ENCODE data around the gene SELENON. TPM values are rescaled to one million over a fixed set of nuclear protein-coding genes. Genes with fewer than 3 reads are reported as not detected.

The SELENON gene
- total RNA-seq, 6 experiments from 2014 or later: 11.9 to 21.8 (median 17.8) TPM

GRCh38 chr1:25772692-25773245 is 27.2 kb upstream of the SELENON start:
- Histone ChIP-seq H3K4me3 (no peak overlapping the region), H3K4me1 (peaks cover 0 to 37% (median 17%) of the 10 kb centered on the region in 4 donors), H3K36me3 (no peaks in the 10 kb centered on the region), H3K9me3 (no peaks in the 10 kb centered on the region), H3K27me3 (no peaks in the 10 kb centered on the region), H3K27ac (peak overlapping the region in 2 of 3 donors; percentile 49 to 53)
- TF ChIP-seq POLR2A (IDR thresholded peaks at IDR 0.05): no peak
- TF ChIP-seq, protein P1, sequence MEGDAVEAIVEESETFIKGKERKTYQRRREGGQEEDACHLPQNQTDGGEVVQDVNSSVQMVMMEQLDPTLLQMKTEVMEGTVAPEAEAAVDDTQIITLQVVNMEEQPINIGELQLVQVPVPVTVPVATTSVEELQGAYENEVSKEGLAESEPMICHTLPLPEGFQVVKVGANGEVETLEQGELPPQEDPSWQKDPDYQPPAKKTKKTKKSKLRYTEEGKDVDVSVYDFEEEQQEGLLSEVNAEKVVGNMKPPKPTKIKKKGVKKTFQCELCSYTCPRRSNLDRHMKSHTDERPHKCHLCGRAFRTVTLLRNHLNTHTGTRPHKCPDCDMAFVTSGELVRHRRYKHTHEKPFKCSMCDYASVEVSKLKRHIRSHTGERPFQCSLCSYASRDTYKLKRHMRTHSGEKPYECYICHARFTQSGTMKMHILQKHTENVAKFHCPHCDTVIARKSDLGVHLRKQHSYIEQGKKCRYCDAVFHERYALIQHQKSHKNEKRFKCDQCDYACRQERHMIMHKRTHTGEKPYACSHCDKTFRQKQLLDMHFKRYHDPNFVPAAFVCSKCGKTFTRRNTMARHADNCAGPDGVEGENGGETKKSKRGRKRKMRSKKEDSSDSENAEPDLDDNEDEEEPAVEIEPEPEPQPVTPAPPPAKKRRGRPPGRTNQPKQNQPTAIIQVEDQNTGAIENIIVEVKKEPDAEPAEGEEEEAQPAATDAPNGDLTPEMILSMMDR (IDR thresholded peaks at IDR 0.05): no peak
- intact Hi-C loops (cut with DNase I): no loop called here
- ATAC-seq (no peak), DNase-seq (no peak)
- 100% methylated on average over 2 of the region's 5 CpGs for WGBS (ENCODE audit: insufficient coverage, low coverage, low lambda C conversion rate, missing lambda C conversion rate)

GRCh38 chr1:25773441-25774125 is 26.4 kb upstream of the SELENON start:
- Histone ChIP-seq H3K4me3 (no peak overlapping the region), H3K27ac (peak overlapping the region in 2 of 3 donors; percentile 49 to 53), H3K27me3 (no peaks in the 10 kb centered on the region), H3K4me1 (peaks cover 0 to 37% (median 17%) of the 10 kb centered on the region in 4 donors), H3K36me3 (no peaks in the 10 kb centered on the region), H3K9me3 (no peaks in the 10 kb centered on the region)
- DNase-seq (peak; percentile 68 to 87 (median 83)), ATAC-seq (peak; percentile 92 to 94 (median 93))
- intact Hi-C loops (cut with DNase I): no loop called here
- TF ChIP-seq, protein P1 (IDR thresholded peaks at IDR 0.05): no peak
- no peak for TF ChIP-seq POLR2A (IDR thresholded peaks at IDR 0.05)
- WGBS (ENCODE audit: insufficient coverage, low coverage, low lambda C conversion rate, missing lambda C conversion rate): 16% methylated on average over 3 of the region's 4 CpGs

- no peak overlapping the region for H3K4me3 ChIP-seq
- H3K36me3 ChIP-seq: no peaks in the 10 kb centered on the region
- intact Hi-C loops (cut with DNase I): no loop called here
- H3K27me3 ChIP-seq: no peaks in the 10 kb centered on the region
- peak overlapping the region in 2 of 3 donors; percentile 49 to 53 for H3K27ac ChIP-seq
- H3K9me3 ChIP-seq: no peaks in the 10 kb centered on the region
- peak in 1 of 4 donors; percentile 3 for ATAC-seq
- peaks cover 0 to 37% (median 17%) of the 10 kb centered on the region in 4 donors for H3K4me1 ChIP-seq
- no peak for DNase-seq
- WGBS (ENCODE audit: insufficient coverage, low coverage, low lambda C conversion rate, missing lambda C conversion rate): 62% methylated on average over 5 of the region's 13 CpGs
- TF ChIP-seq, protein P1 (IDR thresholded peaks at IDR 0.05): no peak
- no peak for TF ChIP-seq POLR2A (IDR thresholded peaks at IDR 0.05)
Observed at GRCh38 chr1:25774206-25774803, 25.7 kb upstream of the SELENON start.

DNA sequence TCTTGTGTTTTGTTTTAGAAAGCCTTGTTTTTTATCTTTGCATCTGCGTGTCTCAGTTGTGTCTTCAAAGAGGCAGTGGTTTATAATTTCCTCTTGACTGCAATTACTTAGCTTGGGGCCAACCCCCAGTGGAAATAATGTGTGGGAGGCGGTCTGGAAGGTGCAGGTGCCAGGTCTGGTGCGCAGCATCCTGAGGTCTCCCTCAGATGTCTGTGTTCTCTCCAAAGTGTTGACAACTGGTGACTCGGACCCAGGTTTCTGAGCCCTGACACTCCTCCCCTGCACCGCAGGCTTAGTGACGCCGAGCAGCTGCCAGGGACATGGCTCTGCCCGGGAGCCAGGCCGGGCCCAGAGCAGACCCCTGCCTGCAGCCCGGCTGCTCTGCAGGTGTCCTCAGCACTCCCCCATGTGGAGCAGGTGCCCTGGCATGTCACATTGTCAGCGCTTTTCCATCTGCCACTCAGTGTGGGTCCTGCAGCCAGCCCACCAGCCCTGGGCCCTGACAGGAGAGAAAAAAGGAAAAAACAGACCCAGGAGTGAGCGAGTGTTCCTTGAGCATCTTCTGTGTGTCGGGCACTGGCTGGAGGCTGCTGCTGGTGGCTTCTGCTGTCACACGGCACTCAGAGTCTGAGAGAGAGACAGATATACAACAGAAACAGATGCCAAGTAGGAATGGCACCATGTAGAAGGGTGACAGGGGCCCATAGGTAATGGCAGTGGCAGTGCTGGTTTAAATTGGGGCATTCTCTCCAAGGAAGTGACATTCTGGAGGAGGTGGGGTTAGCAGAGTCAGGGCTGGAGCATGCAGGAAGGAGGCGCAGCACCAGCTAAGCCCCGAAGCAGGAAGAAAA is 24.8 kb upstream of the SELENON start:
- TF ChIP-seq, protein P1 (IDR thresholded peaks at IDR 0.05): no peak
- TF ChIP-seq POLR2A (IDR thresholded peaks at IDR 0.05): no peak
- H3K27ac ChIP-seq: no peak overlapping the region
- DNase-seq (no peak), ATAC-seq (no peak)
- H3K27me3 ChIP-seq: no peaks in the 10 kb centered on the region
- WGBS (ENCODE audit: insufficient coverage, low coverage, low lambda C conversion rate, missing lambda C conversion rate): 75% methylated on average over 9 of the region's 16 CpGs
- no peak overlapping the region for H3K4me3 ChIP-seq
- H3K4me1 ChIP-seq: peaks cover 0 to 42% (median 20%) of the 10 kb centered on the region in 4 donors
- intact Hi-C loops (cut with DNase I): no loop called here
- H3K9me3 ChIP-seq: no peaks in the 10 kb centered on the region
- H3K36me3 ChIP-seq: no peaks in the 10 kb centered on the region
